CD14-positive monocyte (primary cell): ENCODE data around the gene BCAR3. TPM values are rescaled to one million over a fixed set of nuclear protein-coding genes. Genes with fewer than 3 reads are reported as not detected.
A peak's percentile ranks its signal among the peaks of the same experiment; 100 is the strongest.

Experiments
- DNase-seq, 3 donors: peaks; one replicate each; pipeline ENCODE4 v3.0.0-alpha.2; 2011 to 2022
- H2AFZ ChIP-seq: 2 replicates; pipeline ENCODE4 v1.6.0; 2012; ENCODE audit warnings: mild to moderate bottlenecking, low read depth, low read length, inconsistent platforms; ENCODE audit not compliant: insufficient read depth, poor library complexity, severe bottlenecking
- H3K27ac ChIP-seq, 2 donors: 1 replicate in 1 of 2; 2 replicates in 1 of 2; pipeline ENCODE4 v1.5.1; 2012 to 2013; ENCODE audit warnings: low read length in 2 of 2, control low read depth in 1 of 2, inconsistent platforms in 1 of 2, low read depth in 1 of 2, mild to moderate bottlenecking in 1 of 2
- H3K27me3 ChIP-seq, 2 donors: one replicate each; pipeline versions ENCODE4 v1.6.0 to v1.6.1; 2011 to 2013; ENCODE audit warnings: low read length in 2 of 2; ENCODE audit not compliant: control insufficient read depth in 2 of 2, insufficient read depth in 2 of 2
- H3K36me3 ChIP-seq, 2 donors: replicated peaks in 1 of 2; 1 replicate in 1 of 2; 2 replicates in 1 of 2; pipeline versions ENCODE4 v1.5.1 to v1.6.1; 2012 to 2013; ENCODE audit warnings: low read length in 2 of 2, control low read depth in 1 of 2, inconsistent platforms in 1 of 2, mild to moderate bottlenecking in 1 of 2; ENCODE audit not compliant: insufficient read depth in 2 of 2, control insufficient read depth in 1 of 2
- H3K4me1 ChIP-seq, 2 donors: 1 replicate in 1 of 2; 2 replicates in 1 of 2; pipeline versions ENCODE4 v1.5.1 to v1.6.1; 2012 to 2013; ENCODE audit warnings: low read length in 2 of 2, control low read depth in 1 of 2, inconsistent platforms in 1 of 2, mild to moderate bottlenecking in 1 of 2, moderate library complexity in 1 of 2; ENCODE audit not compliant: insufficient read depth in 2 of 2, control insufficient read depth in 1 of 2
- H3K4me2 ChIP-seq: replicated peaks from 2 replicates; pipeline ENCODE3; 2012; ENCODE audit warnings: low read length, moderate library complexity, mild to moderate bottlenecking; ENCODE audit not compliant: poor library complexity, severe bottlenecking; ENCODE audit errors: extremely low read depth
- H3K4me3 ChIP-seq, 3 experiments: fragments of 200-600 bp in 1 of 3; sonication (generic) in 1 of 3; replicated peaks in 1 of 3; 1 replicate in 2 of 3; 2 replicates in 1 of 3; pipeline ENCODE4 v1.5.1; 2011 to 2013; ENCODE audit warnings: low read length in 3 of 3, mild to moderate bottlenecking in 3 of 3, control low read depth in 2 of 3, low read depth in 2 of 3, inconsistent platforms in 1 of 3, moderate library complexity in 1 of 3
- H3K79me2 ChIP-seq: 2 replicates; pipeline ENCODE4 v1.6.0; 2012; ENCODE audit warnings: mild to moderate bottlenecking, control low read depth, inconsistent platforms, low read length, moderate library complexity; ENCODE audit not compliant: insufficient read depth
- H3K9ac ChIP-seq: 2 replicates; pipeline ENCODE4 v1.6.0; 2017; ENCODE audit warnings: low read length, mild to moderate bottlenecking; ENCODE audit not compliant: insufficient read depth, poor library complexity, severe bottlenecking
- H3K9me3 ChIP-seq, 2 donors: replicated peaks in 1 of 2; 1 replicate in 1 of 2; 2 replicates in 1 of 2; pipeline versions ENCODE4 v1.5.1 to v1.6.1; 2012 to 2013; ENCODE audit warnings: low read length in 2 of 2, control low read depth in 1 of 2; ENCODE audit not compliant: control insufficient read depth in 1 of 2, insufficient read depth in 1 of 2
- H4K20me1 ChIP-seq: 2 replicates; pipeline ENCODE4 v1.6.0; 2012; ENCODE audit warnings: mild to moderate bottlenecking, low read length, control low read depth, moderate library complexity; ENCODE audit not compliant: insufficient read depth
- H3K27ac Mint-ChIP-seq, 7 donors: one replicate each; pipeline ENCODE4 v1.8.0; 2020; ENCODE audit warnings: mild to moderate bottlenecking in 7 of 7, mixed read lengths in 7 of 7, moderate library complexity in 6 of 7, inconsistent platforms in 2 of 7
- H3K27me3 Mint-ChIP-seq, 3 donors: one replicate each; pipeline ENCODE4 v1.8.0; 2021 to 2022; ENCODE audit warnings: low read depth in 3 of 3, mild to moderate bottlenecking in 3 of 3, mixed read lengths in 3 of 3, moderate library complexity in 3 of 3, inconsistent platforms in 1 of 3
- H3K36me3 Mint-ChIP-seq, 2 donors: one replicate each; pipeline ENCODE4 v1.8.0; 2020; ENCODE audit warnings: mixed read lengths in 2 of 2, inconsistent platforms in 1 of 2, mild to moderate bottlenecking in 1 of 2
- H3K4me1 Mint-ChIP-seq: one replicate; pipeline ENCODE4 v1.8.0; 2020; ENCODE audit warnings: mild to moderate bottlenecking, mixed read lengths
- H3K4me3 Mint-ChIP-seq, 2 donors: one replicate each; pipeline ENCODE4 v1.8.0; 2020; ENCODE audit warnings: mild to moderate bottlenecking in 2 of 2, mixed read lengths in 2 of 2, moderate library complexity in 1 of 2
- H3K9me3 Mint-ChIP-seq, 7 donors: one replicate each; pipeline ENCODE4 v1.8.0; 2020 to 2022; ENCODE audit warnings: mixed read lengths in 7 of 7, mild to moderate bottlenecking in 6 of 7, moderate library complexity in 6 of 7, inconsistent platforms in 2 of 7
- CTCF ChIP-seq: fragments of 200-600 bp; IDR thresholded peaks from one replicate; pipeline ENCODE4 v1.8.0; 2022; ENCODE audit warnings: antibody characterized with exemption, mild to moderate bottlenecking
- WGBS: methylation state at CpG from one replicate; pipeline ENCODE4 v1.1.5; 2013; ENCODE audit warnings: missing lambda C conversion rate; ENCODE audit not compliant: insufficient coverage; 5-methylcytosine and 5-hydroxymethylcytosine counted together
- intact Hi-C, 2 donors: fragments of 100-400 bp; cut with micrococcal nuclease; formaldehyde crosslinking; loops; one replicate each; pipeline versions ENCODE4 v1.15.0 to v1.15.1; 2023
- polyA plus RNA-seq, 3 donors: library from polyadenylated mRNA; depleted of rRNA in 1 of 3; unstranded in 2 of 3; stranded (reverse) in 1 of 3; fragments of 300-500 nt in 2 of 3; fragments of >200 nt in 1 of 3; fragmentation: Illumina TruSeq in 2 of 3; gene quantifications; 1 replicate in 2 of 3; 2 replicates in 1 of 3; pipeline ENCODE4 v1.2.3, GENCODE V29; 2012 to 2021

The BCAR3 gene
- polyA plus RNA-seq, 3 donors, result 0.05 to 0.41 TPM; not detected in 1

GRCh38 chr1:93689521-93690223 lies 8.0 kb upstream of the BCAR3 start:
- Histone ChIP-seq H3K4me2 (no peak overlapping the region), H4K20me1 (no peaks in the 10 kb centered on the region), H3K27me3 (no peaks in the 10 kb centered on the region), H3K36me3 (no peaks in the 10 kb centered on the region), H3K4me3 (no peak overlapping the region), H3K79me2 (no peaks in the 10 kb centered on the region), H3K9ac (no peak overlapping the region), H3K27ac (no peak overlapping the region), H2AFZ (no peak overlapping the region), H3K4me1 (peaks cover 17 to 19% of the 10 kb centered on the region in 2 donors), H3K9me3 (no peaks in the 10 kb centered on the region)
- H3K27ac Mint-ChIP-seq, result peak overlapping the region in 1 of 7 donors; percentile 46
- no peaks in the 10 kb centered on the region for H3K36me3 Mint-ChIP-seq
- H3K27me3 Mint-ChIP-seq, result peaks cover 3 to 6% (median 3%) of the 10 kb centered on the region in 3 donors
- no peak for TF ChIP-seq CTCF
- intact Hi-C loops, result loop anchor here in 1 of 2 donors (5.0 kb wide), 1 partner anchor 158 kb away; no protein-coding TSS in a partner anchor
- peaks cover 0 to 2% (median 0%) of the 10 kb centered on the region in 7 donors for H3K9me3 Mint-ChIP-seq
- WGBS, result 93% methylated on average over 2 of the region's 5 CpGs
- peaks cover 21% of the 10 kb centered on the region for H3K4me1 Mint-ChIP-seq
- no peak overlapping the region for H3K4me3 Mint-ChIP-seq
- DNase-seq, result no peak

- 80% methylated on average over 1 of the region's 2 CpGs for WGBS
- no peak overlapping the region for H3K4me3 Mint-ChIP-seq
- Histone ChIP-seq H3K9me3 (no peaks in the 10 kb centered on the region), H3K27ac (no peak overlapping the region), H4K20me1 (no peaks in the 10 kb centered on the region), H3K4me1 (peaks cover 5 to 10% of the 10 kb centered on the region in 2 donors), H2AFZ (no peak overlapping the region), H3K9ac (no peak overlapping the region), H3K36me3 (no peaks in the 10 kb centered on the region), H3K4me3 (no peak overlapping the region), H3K27me3 (peaks cover 2 to 8% of the 10 kb centered on the region in 2 donors), H3K79me2 (no peaks in the 10 kb centered on the region), H3K4me2 (no peak overlapping the region)
- H3K36me3 Mint-ChIP-seq, result no peaks in the 10 kb centered on the region
- H3K9me3 Mint-ChIP-seq, result peaks cover 0 to 2% (median 0%) of the 10 kb centered on the region in 7 donors
- no peak overlapping the region for H3K27ac Mint-ChIP-seq
- no peak for TF ChIP-seq CTCF
- H3K4me1 Mint-ChIP-seq, result peaks cover 11% of the 10 kb centered on the region
- H3K27me3 Mint-ChIP-seq, result peaks cover 13 to 19% (median 13%) of the 10 kb centered on the region in 3 donors
- intact Hi-C loops, result no loop called here
- DNase-seq, result no peak
Measured at GRCh38 chr1:93687542-93687941, 5.9 kb upstream of the BCAR3 start.
